IPS DF 6.9 (cell line): ENCODE measurements around the gene PAX7.

ENCODE experiments used
- DNase-seq: peaks from one replicate; pipeline ENCODE4 v3.0.0-alpha.2; 2013; ENCODE audit warnings: low read depth, low spot score
- H3K27ac ChIP-seq: one replicate; pipeline ENCODE4 v1.5.1; 2013; ENCODE audit warnings: low read length, control low read depth
- H3K27me3 ChIP-seq: 2 replicates; pipeline ENCODE4 v1.6.1; 2013; ENCODE audit warnings: mild to moderate bottlenecking, low read length; ENCODE audit not compliant: control insufficient read depth, insufficient read depth
- H3K36me3 ChIP-seq: 2 replicates; pipeline ENCODE4 v1.6.1; 2013; ENCODE audit warnings: low read length; ENCODE audit not compliant: control insufficient read depth, insufficient read depth
- H3K4me1 ChIP-seq: 2 replicates; pipeline ENCODE4 v1.6.1; 2013; ENCODE audit warnings: low read length; ENCODE audit not compliant: control insufficient read depth, insufficient read depth
- H3K4me3 ChIP-seq: 2 replicates; pipeline ENCODE4 v1.5.1; 2013; ENCODE audit warnings: mild to moderate bottlenecking, low read length
- H3K9me3 ChIP-seq: 2 replicates; pipeline ENCODE4 v1.6.1; 2013; ENCODE audit warnings: low read length, inconsistent platforms; ENCODE audit not compliant: control insufficient read depth, insufficient read depth
- WGBS: extraction: QIAGEN DNeasy Blood & Tissue Kit; methylation state at CpG from one replicate; pipeline ENCODE4 v1.1.7; 2013; ENCODE audit warnings: mixed read lengths, missing lambda C conversion rate; ENCODE audit not compliant: insufficient read length, insufficient coverage; 5-methylcytosine and 5-hydroxymethylcytosine counted together

PAX7 gene

GRCh38 chr1:18619467-18619835 is 11.2 kb upstream of the PAX7 start:
- no peaks in the 10 kb centered on the region; the same call in 1 of the 2 replicates for H3K27me3 ChIP-seq
- H3K4me3 ChIP-seq, result no peak overlapping the region
- no peaks in the 10 kb centered on the region for H3K36me3 ChIP-seq
- no peak for DNase-seq
- H3K4me1 ChIP-seq, result no peaks in the 10 kb centered on the region
- no peaks in the 10 kb centered on the region for H3K9me3 ChIP-seq
- no CpG with 5 or more reads among the region's 2 CpGs for WGBS
- no peak overlapping the region for H3K27ac ChIP-seq

DNA sequence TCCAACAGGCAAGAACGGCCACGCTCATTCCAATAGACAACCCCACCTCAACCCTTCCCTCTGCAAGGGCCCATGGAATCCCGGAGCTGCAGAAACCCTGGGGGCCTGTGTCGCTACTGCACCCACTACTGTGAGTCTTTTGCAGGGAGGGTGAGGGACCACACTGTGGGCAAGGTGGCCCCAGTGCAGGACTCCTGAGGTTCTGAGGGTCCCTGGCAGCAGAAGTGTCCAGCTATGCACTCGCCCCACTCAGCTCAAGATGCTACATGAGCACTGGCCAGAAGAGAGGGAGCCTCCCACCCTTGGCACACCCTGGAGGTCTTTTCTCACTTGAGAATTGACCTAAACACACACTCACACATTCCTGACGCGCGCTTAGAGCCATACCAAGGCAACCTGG is 2.1 kb upstream of the PAX7 start:
- WGBS, result no CpG with 5 or more reads among the region's 8 CpGs
- H3K9me3 ChIP-seq, result no peaks in the 10 kb centered on the region
- H3K4me3 ChIP-seq, result no peak overlapping the region
- peaks cover 1% of the 10 kb centered on the region; the same call in 1 of the 2 replicates for H3K4me1 ChIP-seq
- peaks cover 59% of the 10 kb centered on the region for H3K27me3 ChIP-seq
- no peaks in the 10 kb centered on the region for H3K36me3 ChIP-seq
- DNase-seq, result no peak
- H3K27ac ChIP-seq, result no peak overlapping the region

GRCh38 chr1:18629659-18630510 is 761 bp upstream of the PAX7 start:
- no peaks in the 10 kb centered on the region for H3K36me3 ChIP-seq
- no peaks in the 10 kb centered on the region for H3K9me3 ChIP-seq
- WGBS, result no CpG with 5 or more reads among the region's 39 CpGs
- no peak overlapping the region for H3K27ac ChIP-seq
- peaks cover 1% of the 10 kb centered on the region; the same call in 1 of the 2 replicates for H3K4me1 ChIP-seq
- no peak overlapping the region; the same call in 1 of the 2 replicates for H3K4me3 ChIP-seq
- DNase-seq, result no peak
- peaks cover 71% of the 10 kb centered on the region for H3K27me3 ChIP-seq

DNA sequence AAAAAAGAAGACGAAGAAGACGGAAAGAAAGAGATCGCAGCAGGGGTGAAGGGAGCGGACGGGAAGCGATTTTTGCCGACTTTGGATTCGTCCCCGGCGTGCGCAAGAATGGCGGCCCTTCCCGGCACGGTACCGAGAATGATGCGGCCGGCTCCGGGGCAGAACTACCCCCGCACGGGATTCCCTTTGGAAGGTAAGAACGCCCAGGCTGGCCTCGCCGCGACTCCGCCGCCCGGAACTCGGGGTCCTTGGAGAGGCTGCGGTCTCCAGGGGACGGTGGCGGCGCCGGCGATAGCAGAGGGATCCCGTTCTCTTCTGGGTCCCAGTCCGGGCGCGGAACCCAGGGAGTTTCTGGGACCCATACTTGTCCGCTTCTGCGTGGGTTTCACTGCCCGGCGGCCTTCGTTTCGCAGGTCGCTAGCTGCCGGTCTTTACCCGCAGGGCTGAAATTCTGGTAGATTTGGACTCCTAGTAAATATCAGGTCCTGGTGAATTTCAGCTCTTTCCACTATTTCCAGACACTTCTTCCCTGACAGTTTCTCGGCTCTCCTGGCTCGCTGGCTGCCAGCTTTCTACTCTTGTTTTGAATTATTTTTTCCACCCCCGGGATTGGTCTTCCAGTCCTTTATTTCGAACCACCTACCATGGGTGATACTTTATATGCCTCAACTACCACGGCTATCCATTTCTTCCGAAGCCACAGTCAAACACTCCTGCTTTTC is 1.0 kb downstream of the PAX7 start:
- H3K9me3 ChIP-seq, result no peaks in the 10 kb centered on the region
- no CpG with 5 or more reads among the region's 53 CpGs for WGBS
- H3K36me3 ChIP-seq, result no peaks in the 10 kb centered on the region
- H3K27me3 ChIP-seq, result peaks cover 82% of the 10 kb centered on the region
- peaks cover 1% of the 10 kb centered on the region; the same call in 1 of the 2 replicates for H3K4me1 ChIP-seq
- peak overlapping the region; percentile 20; the same call in 1 of the 2 replicates for H3K4me3 ChIP-seq
- DNase-seq, result no peak
- H3K27ac ChIP-seq, result no peak overlapping the region

- H3K9me3 ChIP-seq, result no peaks in the 10 kb centered on the region
- H3K27me3 ChIP-seq, result peaks cover 85% of the 10 kb centered on the region
- no CpG with 5 or more reads among the region's 23 CpGs for WGBS
- no peak for DNase-seq
- no peaks in the 10 kb centered on the region for H3K36me3 ChIP-seq
- no peak overlapping the region for H3K4me3 ChIP-seq
- no peak overlapping the region for H3K27ac ChIP-seq
- H3K4me1 ChIP-seq, result peaks cover 1% of the 10 kb centered on the region
Observed at GRCh38 chr1:18632218-18632588, 1.6 kb downstream of the PAX7 start.

DNA sequence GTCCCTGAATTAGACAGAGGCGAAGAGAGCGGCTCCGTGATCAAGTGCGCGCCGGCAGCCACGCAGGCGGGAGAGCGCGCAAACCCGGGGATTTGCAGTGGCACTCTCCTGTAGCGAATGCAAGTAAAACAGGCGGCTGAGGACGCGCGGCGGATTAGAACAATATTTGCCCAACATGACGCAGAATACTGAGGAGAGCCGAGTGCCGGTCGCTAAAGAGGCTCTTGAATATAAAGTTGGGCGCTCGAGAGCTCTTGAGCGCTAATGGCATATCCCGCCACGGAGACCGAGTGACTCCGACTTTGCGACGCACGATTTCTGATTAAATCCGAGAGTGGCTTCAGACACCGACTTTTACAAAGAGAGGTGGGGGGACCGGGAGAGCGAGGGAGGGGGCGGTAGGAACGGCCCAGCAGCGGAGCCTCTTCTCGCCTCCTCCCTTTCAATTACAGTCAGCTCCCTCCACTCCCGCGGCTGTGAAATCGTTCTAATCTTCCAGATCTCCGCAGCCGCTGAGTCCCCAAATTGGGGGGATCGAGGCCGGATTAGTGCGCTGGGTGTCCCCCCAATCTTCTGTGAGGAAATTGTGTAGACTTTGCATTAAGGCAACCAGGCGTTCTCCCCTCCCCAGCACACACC is 2.3 kb downstream of the PAX7 start:
- H3K27ac ChIP-seq, result no peak overlapping the region
- no peak overlapping the region for H3K4me3 ChIP-seq
- H3K27me3 ChIP-seq, result peaks cover 85% of the 10 kb centered on the region
- H3K9me3 ChIP-seq, result no peaks in the 10 kb centered on the region
- DNase-seq, result no peak
- no peaks in the 10 kb centered on the region; the same call in 1 of the 2 replicates for H3K4me1 ChIP-seq
- WGBS, result no CpG with 5 or more reads among the region's 48 CpGs
- H3K36me3 ChIP-seq, result no peaks in the 10 kb centered on the region

DNA sequence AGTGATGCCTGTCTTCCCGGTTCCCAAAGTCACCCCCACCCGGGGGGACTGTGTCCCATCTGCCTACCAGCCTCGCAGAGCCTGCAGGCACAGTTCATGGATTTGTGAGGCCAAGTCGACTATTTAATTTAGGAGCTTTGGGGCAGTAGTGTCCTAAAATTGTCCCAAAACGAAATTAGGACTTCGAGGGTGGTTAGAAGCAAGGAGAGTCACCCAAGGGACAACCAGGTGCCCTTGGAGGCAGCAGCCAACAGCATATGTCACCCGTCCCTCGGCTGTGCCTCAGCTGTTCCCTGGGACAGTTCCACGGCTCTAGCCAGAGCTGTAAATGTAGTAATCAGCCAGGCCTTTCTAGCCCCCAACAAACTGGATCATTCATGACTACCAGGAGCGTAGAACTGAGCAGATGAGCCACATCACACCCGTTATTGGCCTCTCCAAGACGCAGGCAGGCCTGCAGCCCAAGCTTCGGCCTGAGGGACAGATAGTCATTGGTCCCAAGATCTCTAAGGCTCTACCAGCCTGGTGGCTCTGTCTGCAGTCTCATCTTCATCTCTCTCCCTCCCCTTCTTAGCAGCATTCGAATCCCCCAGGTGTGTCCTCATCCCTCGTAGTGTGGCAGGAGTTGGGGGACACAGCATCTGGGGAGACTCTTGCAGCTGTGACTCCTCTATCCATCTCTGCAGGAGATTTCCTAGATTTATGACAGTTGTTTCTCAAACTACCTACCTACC is 2.9 kb downstream of the PAX7 start:
- Histone ChIP-seq H3K4me1 (peaks cover 2% of the 10 kb centered on the region; the same call in 1 of the 2 replicates), H3K4me3 (no peak overlapping the region), H3K27me3 (peaks cover 85% of the 10 kb centered on the region), H3K27ac (no peak overlapping the region), H3K9me3 (no peaks in the 10 kb centered on the region), H3K36me3 (no peaks in the 10 kb centered on the region)
- no peak for DNase-seq
- no CpG with 5 or more reads among the region's 15 CpGs for WGBS

GRCh38 chr1:18634276-18634675 is 3.6 kb downstream of the PAX7 start:
- Histone ChIP-seq H3K27ac (no peak overlapping the region), H3K4me1 (peaks cover 2% of the 10 kb centered on the region; the same call in 1 of the 2 replicates), H3K9me3 (no peaks in the 10 kb centered on the region), H3K36me3 (no peaks in the 10 kb centered on the region), H3K4me3 (no peak overlapping the region), H3K27me3 (peaks cover 85% of the 10 kb centered on the region)
- no peak for DNase-seq
- WGBS, result no CpG with 5 or more reads among the region's 16 CpGs

DNA sequence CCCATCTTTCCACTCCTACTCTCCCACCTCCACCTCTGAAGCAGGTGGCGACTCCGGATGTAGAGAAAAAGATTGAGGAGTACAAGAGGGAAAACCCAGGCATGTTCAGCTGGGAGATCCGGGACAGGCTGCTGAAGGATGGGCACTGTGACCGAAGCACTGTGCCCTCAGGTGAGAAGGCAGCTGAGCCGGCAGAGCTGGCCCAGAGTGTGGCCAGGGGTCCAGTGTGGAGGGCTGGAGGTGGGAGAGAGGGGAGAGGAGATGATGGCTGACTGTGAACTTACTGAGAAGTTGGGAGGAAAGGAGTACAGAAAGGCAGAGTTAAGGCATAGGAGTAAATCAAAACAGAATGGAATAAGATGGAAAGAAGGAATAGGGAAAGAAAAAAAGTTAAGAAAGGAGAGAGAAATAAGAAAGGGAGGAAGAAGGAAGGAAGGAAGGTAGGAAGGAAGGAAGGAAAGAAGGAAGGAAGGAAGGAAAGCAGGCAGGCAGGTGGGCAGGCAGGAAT is 4.5 kb downstream of the PAX7 start:
- Histone ChIP-seq H3K4me3 (no peak overlapping the region), H3K27ac (no peak overlapping the region), H3K36me3 (no peaks in the 10 kb centered on the region), H3K27me3 (peaks cover 85% of the 10 kb centered on the region), H3K9me3 (no peaks in the 10 kb centered on the region), H3K4me1 (peaks cover 2% of the 10 kb centered on the region; the same call in 1 of the 2 replicates)
- no CpG with 5 or more reads among the region's 5 CpGs for WGBS
- DNase-seq, result no peak
